A673 (cell line): ENCODE measurements around the gene ROGDI. TPM values are rescaled to one million over a fixed set of nuclear protein-coding genes. Genes with fewer than 3 reads are reported as not detected.
A peak's percentile ranks its signal among the peaks of the same experiment; 100 is the strongest.

Source experiments
- Bru-seq: library from RNA; stranded (reverse); fragments of 400-500 nt; gene quantifications from one replicate; lab custom pipeline; 2021; lab: Mats Ljungman, UMichigan
- BruChase-seq, 2 experiments: library from RNA; stranded (reverse); fragments of 400-500 nt; gene quantifications; one replicate each; lab custom pipeline; 2021; lab: Mats Ljungman, UMichigan
- BruUV-seq: library from RNA; stranded (reverse); fragments of 400-500 nt; replicated peaks from 2 replicates; lab custom pipeline; 2021; lab: Mats Ljungman, UMichigan
- CTCF ChIA-PET: fragments of 300-600 bp; sonication (Branson Sonifier 250); formaldehyde crosslinking; loops from one replicate; lab custom pipeline; 2022; ENCODE audit warnings: antibody characterized with exemption; lab: Charles Lee
- POLR2A ChIA-PET: fragments of 300-600 bp; sonication (Branson Sonifier 250); formaldehyde crosslinking; loops from one replicate; lab custom pipeline; 2022; ENCODE audit warnings: antibody characterized with exemption; ENCODE audit not compliant: low non-redundant PET; lab: Charles Lee
- DNase-seq: peaks from one replicate; pipeline ENCODE4 v3.0.0-alpha.2; 2015; ENCODE audit warnings: low spot score
- H3K27ac ChIP-seq: fragments of 200-600 bp; sonication (generic); 2 replicates; pipeline ENCODE4 v1.5.1; 2016; ENCODE audit warnings: mixed run types, low read depth, mild to moderate bottlenecking, mixed read lengths, antibody characterized with exemption, low read length; ENCODE audit not compliant: poor library complexity, severe bottlenecking
- H3K27me3 ChIP-seq: fragments of 200-600 bp; sonication (generic); replicated peaks from 2 replicates; pipeline ENCODE4 v1.6.1; 2017; ENCODE audit warnings: mixed run types, low read depth, mild to moderate bottlenecking, mixed read lengths, antibody characterized with exemption, low read length; ENCODE audit not compliant: insufficient read depth, poor library complexity
- H3K36me3 ChIP-seq: fragments of 200-600 bp; sonication (generic); 2 replicates; pipeline ENCODE4 v1.6.1; 2016; ENCODE audit warnings: mixed run types, mild to moderate bottlenecking, mixed read lengths, antibody characterized with exemption, low read length; ENCODE audit not compliant: insufficient read depth, poor library complexity, severe bottlenecking
- H3K4me1 ChIP-seq: fragments of 200-600 bp; sonication (generic); 2 replicates; pipeline ENCODE4 v1.6.1; 2017; ENCODE audit warnings: mixed run types, mild to moderate bottlenecking, mixed read lengths, antibody characterized with exemption, low read length; ENCODE audit not compliant: insufficient read depth, poor library complexity, severe bottlenecking
- H3K4me3 ChIP-seq: fragments of 200-600 bp; sonication (generic); 2 replicates; pipeline ENCODE4 v1.5.1; 2016; ENCODE audit warnings: low read depth, mixed run types, mild to moderate bottlenecking, mixed read lengths, low read length; ENCODE audit not compliant: poor library complexity, severe bottlenecking
- H3K9me3 ChIP-seq: fragments of 200-600 bp; sonication (generic); 2 replicates; pipeline ENCODE4 v1.6.1; 2016; ENCODE audit warnings: mixed run types, low read depth, mild to moderate bottlenecking, mixed read lengths, antibody characterized with exemption, low read length; ENCODE audit not compliant: poor library complexity, severe bottlenecking
- EZH2 ChIP-seq: fragments of 200-600 bp; sonication (generic); IDR thresholded peaks from 2 replicates; pipeline ENCODE4 v1.6.1; 2017; ENCODE audit warnings: borderline replicate concordance, low read depth, mild to moderate bottlenecking, mixed read lengths, antibody characterized with exemption, low read length; ENCODE audit not compliant: poor library complexity, severe bottlenecking
- intact Hi-C: fragments of 100-400 bp; cut with micrococcal nuclease; formaldehyde crosslinking; loops from one replicate; pipeline ENCODE4 v1.10.0; 2022; ENCODE audit not compliant: unreplicated experiment
- long read RNA-seq: library from polyadenylated mRNA; stranded (forward); transcript quantifications from one replicate; pipeline ENCODE4 v2.0.0, GENCODE V29; 2022
- total RNA-seq: library from RNA; stranded (reverse); gene quantifications from 2 replicates; pipeline ENCODE4 v1.2.3, GENCODE V29; 2021
- TF ChIP-seq, protein P1 (sequence below): fragments of 300-800, 200-600 bp; sonication (generic); conservative IDR thresholded peaks from 2 replicates; pipeline ENCODE4 v1.5.1; 2017; ENCODE audit warnings: low read depth, mild to moderate bottlenecking, antibody characterized with exemption, low read length, moderate library complexity, mixed read lengths

The ROGDI gene
- 2.9 and 3.3 TPM in 2 replicates for total RNA-seq
- percentile 19 among the genes with signal in this experiment for Bru-seq, nascent RNA
- BruChase-seq, experiment 1, labeled RNA remaining after a 2-hour chase: not detected
- BruChase-seq, experiment 2, labeled RNA remaining after a 6-hour chase: percentile 25 among the genes with signal in this experiment
- long read RNA-seq, transcript ROGDI-201 (11 exons, 1,735 nt): major isoform, 5 of 15 reads
- long read RNA-seq, partial matches to known transcripts: 2 of 15 reads
- long read RNA-seq, other reads (novel, unspliced or antisense): 6 of 15 reads

DNA sequence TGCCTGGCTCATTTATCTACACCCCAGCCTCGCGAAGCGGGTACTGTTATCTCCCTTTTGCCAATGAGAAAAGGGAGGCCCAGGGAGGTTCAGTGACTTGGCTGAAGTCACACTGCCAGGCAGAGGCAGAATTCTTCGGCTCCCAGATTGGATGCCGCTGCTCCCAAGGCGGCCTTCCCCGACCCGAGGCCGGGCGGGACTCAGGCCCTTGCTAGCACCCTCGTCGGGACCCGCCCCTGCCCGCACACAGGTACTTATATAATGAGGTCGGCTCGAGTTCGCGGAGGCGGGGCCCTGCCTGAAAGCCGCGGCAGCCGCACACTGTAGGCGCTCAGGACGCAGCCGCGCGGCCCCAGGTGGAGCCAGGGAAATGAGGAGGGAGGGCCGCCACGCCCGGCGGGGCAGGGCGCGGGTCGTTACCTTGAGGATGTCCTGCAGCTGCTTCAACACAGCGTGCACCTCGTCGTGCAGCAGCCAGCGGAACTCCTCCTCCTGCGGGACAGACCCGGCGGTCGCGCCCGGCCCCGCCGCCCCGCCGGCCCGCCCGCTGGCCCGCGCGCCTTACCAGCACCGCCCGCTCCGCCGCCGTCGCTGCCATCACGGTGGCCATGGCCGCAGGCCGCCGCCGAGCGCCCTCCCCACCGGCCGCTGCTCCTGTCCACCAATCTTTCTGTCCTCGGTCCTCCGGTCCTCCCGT, at the start of gene ROGDI:
Gene ROGDI, minus strand, starts transcription at position 672 of the 697 bp plus-strand sequence. Its CDS starts 62 bp downstream, at position 610.
- Histone ChIP-seq H3K4me3 (peak within 1 kb of the TSS; percentile 86), H3K9me3 (no peaks in the 10 kb centered on the region), H3K27ac (peak within 1 kb of the TSS; percentile 2), H3K36me3 (peaks cover 10% of the 10 kb centered on the region), H3K4me1 (peaks cover 3% of the 10 kb centered on the region), H3K27me3 (no peaks in the 10 kb centered on the region)
- intact Hi-C loops: no loop called here
- DNase-seq: peak; percentile 33
- ChIA-PET CTCF (interaction anchor here (0.6 kb wide), 2 partner anchors 34 to 109 kb away, joined by 3 read pairs; no protein-coding TSS in a partner anchor), POLR2A (no interaction called here)
- BruUV-seq: no TSS peak
- TF ChIP-seq, protein P1, sequence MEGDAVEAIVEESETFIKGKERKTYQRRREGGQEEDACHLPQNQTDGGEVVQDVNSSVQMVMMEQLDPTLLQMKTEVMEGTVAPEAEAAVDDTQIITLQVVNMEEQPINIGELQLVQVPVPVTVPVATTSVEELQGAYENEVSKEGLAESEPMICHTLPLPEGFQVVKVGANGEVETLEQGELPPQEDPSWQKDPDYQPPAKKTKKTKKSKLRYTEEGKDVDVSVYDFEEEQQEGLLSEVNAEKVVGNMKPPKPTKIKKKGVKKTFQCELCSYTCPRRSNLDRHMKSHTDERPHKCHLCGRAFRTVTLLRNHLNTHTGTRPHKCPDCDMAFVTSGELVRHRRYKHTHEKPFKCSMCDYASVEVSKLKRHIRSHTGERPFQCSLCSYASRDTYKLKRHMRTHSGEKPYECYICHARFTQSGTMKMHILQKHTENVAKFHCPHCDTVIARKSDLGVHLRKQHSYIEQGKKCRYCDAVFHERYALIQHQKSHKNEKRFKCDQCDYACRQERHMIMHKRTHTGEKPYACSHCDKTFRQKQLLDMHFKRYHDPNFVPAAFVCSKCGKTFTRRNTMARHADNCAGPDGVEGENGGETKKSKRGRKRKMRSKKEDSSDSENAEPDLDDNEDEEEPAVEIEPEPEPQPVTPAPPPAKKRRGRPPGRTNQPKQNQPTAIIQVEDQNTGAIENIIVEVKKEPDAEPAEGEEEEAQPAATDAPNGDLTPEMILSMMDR: no peak
- no peak for TF ChIP-seq EZH2

DNA sequence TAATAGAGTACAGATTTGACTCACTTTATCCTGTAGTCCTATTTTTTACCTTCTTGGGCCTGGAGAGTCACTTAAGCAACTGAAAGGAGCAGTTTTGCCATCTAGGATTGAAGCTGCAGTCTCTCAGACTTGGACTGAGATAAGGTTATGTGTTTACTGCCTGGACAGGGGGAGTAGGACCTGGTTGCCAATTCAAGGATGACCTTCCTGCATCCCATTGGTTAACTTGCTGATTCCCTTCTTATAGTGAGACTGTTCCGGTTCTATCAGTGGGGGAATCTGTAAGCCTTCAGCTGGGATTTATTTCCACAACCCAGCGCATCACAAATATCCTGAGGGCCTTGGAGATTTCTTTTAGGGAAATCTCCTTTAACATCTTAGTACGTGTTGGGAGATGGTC, 47.8 kb upstream of the ROGDI start:
- no peak overlapping the region for H3K27ac ChIP-seq
- POLR2A ChIA-PET: no interaction called here

More for the DNA sequence above, 47.8 kb upstream of the ROGDI start:
- BruUV-seq: no TSS peak
- CTCF ChIA-PET: no interaction called here
- TF ChIP-seq, protein P1: no peak
- no peak for TF ChIP-seq EZH2
- Histone ChIP-seq H3K4me3 (no peak overlapping the region), H3K27me3 (no peaks in the 10 kb centered on the region), H3K36me3 (peaks cover 23% of the 10 kb centered on the region), H3K9me3 (no peaks in the 10 kb centered on the region), H3K4me1 (peaks cover 8% of the 10 kb centered on the region)
- intact Hi-C loops: no loop called here
- DNase-seq: no peak
